Measurements from ENCODE around the gene ARHGEF38.

DNA sequence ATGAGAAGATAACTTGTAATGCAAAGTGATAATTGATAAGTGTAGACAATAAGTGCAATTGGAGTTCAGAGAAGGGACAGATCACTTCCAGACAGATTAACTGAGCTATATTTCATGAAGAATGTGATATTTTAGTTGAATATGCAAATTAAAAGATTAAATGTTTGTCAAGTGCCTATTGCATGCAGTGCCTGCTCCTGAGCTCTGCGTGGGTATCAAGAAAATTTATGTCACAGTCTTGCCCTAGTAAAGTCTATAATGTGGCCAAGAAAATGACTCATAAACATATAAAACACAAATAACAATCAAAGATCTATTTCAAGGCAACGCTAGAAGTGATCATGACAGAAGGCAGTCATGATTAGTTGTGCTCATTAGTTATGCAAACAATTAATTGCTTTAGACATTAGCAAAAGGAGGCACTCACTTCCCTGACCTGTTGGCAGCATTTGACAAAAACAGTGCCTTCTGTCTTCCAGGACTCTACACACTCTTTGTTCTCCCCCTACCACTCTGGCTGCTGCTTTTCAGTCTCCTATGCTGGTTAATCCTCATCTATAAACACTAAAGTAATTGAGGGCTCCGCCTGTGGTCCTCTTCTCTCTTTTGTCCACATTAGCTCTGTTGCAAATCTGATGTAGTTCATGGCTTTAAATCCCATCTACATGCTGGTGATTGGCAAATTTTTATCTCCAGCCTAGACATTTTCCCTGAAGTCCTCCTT lies 47.7 kb downstream of the ARHGEF38 start:
- TF ChIP-seq, protein P1, sequence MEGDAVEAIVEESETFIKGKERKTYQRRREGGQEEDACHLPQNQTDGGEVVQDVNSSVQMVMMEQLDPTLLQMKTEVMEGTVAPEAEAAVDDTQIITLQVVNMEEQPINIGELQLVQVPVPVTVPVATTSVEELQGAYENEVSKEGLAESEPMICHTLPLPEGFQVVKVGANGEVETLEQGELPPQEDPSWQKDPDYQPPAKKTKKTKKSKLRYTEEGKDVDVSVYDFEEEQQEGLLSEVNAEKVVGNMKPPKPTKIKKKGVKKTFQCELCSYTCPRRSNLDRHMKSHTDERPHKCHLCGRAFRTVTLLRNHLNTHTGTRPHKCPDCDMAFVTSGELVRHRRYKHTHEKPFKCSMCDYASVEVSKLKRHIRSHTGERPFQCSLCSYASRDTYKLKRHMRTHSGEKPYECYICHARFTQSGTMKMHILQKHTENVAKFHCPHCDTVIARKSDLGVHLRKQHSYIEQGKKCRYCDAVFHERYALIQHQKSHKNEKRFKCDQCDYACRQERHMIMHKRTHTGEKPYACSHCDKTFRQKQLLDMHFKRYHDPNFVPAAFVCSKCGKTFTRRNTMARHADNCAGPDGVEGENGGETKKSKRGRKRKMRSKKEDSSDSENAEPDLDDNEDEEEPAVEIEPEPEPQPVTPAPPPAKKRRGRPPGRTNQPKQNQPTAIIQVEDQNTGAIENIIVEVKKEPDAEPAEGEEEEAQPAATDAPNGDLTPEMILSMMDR (IDR thresholded peaks at IDR 0.05): no peak
- no peak for TF ChIP-seq POLR2A (IDR thresholded peaks at IDR 0.05)
- no peak for TF ChIP-seq POLR2AphosphoS5 (IDR thresholded peaks at IDR 0.05)
